GM19023 (cell line): ENCODE results near the gene ACKR1.
A peak's percentile ranks its signal among the peaks of the same experiment; 100 is the strongest.

Experiments
- ATAC-seq: cut with Tn5 transposase; IDR thresholded peaks from one replicate; pipeline ENCODE4 v1.9.1; 2021; ENCODE audit warnings: mild to moderate bottlenecking, moderate library complexity; ENCODE audit not compliant: unreplicated experiment

The ACKR1 gene, protein sequence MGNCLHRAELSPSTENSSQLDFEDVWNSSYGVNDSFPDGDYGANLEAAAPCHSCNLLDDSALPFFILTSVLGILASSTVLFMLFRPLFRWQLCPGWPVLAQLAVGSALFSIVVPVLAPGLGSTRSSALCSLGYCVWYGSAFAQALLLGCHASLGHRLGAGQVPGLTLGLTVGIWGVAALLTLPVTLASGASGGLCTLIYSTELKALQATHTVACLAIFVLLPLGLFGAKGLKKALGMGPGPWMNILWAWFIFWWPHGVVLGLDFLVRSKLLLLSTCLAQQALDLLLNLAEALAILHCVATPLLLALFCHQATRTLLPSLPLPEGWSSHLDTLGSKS

DNA sequence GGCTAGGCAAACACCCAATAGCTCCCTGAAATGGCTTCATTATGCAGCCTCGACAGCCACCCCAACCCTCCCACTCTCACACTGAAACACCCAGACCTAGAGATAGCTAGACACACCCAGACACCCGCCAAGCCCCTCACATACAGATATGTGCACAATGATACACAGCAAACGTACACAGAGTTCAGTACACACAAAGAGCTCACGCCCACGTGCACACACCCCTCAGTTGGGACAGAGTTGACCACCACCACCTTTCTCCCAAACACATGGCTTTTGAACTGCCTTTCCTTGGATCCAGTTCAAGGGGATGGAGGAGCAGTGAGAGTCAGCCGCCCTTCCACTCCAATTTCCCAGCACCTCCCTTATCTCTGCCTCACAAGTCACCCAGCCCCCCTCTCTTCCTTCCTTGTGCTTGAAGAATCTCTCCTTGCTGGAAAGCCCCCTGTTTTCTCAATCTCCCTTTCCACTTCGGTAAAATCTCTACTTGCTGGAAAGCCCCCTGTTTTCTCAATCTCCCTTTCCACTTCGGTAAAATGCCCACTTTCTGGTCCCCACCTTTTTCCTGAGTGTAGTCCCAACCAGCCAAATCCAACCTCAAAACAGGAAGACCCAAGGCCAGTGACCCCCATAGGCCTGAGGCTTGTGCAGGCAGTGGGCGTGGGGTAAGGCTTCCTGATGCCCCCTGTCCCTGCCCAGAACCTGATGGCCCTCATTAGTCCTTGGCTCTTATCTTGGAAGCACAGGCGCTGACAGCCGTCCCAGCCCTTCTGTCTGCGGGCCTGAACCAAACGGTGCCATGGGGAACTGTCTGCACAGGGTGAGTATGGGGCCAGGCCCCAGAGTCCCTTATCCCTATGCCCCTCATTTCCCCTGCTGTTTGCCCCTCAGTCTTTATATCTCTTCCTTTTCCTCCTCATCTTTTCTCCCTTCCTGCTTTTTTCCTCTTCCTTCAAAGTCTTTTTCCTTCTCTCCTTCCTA, at the start of gene ACKR1:
TSS of gene ACKR1 (plus strand) at position 715 of the 981 bp plus-strand sequence. CDS start at position 800, 85 bp downstream.
- ATAC-seq: no peak

DNA sequence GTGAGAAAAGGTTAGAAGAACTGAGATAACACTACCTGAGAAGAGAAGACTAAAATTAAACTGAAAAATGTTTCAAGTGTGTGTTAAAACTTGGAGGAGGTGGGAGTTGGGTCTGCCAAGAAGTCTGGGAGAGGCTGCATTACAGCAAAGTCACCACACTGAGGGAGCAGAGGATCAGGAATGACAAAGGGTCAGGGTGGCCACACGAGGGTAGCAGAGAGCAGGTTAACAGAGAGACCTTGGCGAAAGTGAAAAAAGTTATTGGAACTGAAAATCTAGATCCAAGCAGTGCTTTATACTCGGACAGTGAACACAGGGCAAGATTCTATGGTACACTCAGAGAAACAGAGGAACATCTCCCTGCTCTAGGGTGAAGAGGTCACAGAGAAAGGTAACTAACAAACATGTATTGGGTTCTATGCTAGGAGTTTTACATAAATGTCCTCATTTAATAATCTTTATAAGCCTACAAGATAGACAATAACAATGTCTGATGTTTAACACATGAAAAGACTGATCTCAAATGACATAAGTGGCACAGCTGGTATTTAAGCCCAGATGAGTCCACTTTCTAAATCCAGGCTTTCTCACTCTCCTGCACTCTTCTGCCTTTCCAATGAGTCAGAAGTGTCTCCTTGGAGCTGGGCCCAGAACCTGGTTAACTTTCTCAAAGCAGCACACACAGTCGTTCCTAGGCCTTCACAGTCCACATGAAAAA, 43.5 kb upstream of the ACKR1 start:
- ATAC-seq: peak; percentile 95

DNA sequence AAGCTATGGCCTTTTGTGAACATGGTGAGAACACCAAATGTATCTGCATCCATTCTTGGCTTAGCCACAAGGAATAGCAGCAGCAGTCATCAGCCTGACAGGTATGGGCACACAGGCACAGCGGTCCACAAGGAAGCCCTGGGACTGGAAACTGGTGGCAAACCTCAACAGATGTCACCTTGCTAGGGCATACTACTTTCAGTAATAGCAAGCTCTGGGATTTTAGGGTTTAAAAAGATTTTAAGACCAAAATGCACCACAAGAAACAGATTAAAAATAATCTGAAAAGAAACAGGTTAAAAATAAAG, 43.0 kb upstream of the ACKR1 start:
- no peak for ATAC-seq

- no peak for ATAC-seq
Measured at GRCh38 chr1:159162516-159163265, 42.0 kb upstream of the ACKR1 start.

DNA sequence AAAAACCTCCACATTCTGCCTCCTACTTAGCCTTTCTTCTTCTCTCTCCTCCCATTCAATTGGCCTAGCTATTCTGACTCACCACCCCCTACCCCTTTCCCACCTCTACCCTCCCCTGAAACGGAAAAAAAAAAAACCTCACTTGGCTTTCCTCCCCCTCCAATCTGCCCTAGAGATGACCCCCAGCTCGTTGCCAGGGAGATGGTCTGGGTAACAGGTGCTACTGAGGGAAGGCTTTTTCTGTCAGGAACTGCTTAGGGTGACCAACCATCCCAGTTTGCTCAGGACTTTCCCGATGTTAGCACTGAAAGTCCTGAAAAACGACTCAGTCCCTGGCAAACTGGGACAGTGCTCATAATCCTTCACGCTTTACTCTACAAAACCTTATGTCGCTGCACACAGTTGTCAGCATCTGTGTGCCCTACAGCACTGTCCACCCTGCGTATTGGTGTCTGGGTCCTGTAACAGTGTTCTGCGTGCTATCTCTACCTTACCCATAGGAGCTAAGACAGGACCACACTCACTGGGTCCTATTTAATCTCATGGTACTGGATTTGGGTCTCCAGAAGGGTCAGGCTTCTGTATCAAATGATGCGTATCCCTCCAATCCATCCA, 41.0 kb upstream of the ACKR1 start:
- no peak for ATAC-seq

GRCh38 chr1:159168043-159168442, 36.6 kb upstream of the ACKR1 start:
- ATAC-seq: no peak

DNA sequence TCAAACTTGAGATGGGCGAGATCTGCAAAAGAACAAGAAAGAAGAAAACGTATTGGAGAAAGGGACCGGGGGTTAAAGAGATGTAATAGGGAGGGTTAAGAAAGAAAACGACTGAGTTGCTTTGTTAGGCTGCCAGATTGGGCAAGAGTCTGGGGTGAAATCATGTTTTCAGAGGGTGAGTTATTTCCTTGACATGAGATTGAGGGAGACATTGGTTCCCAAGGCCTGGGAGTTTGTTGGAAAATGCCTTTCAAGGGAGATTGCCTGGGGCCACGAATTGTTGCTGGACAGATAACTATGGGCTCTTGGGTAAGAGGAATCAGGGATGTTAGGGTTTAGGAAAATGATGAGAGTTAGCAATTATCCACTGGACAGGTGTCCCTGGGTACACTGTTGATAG, 34.0 kb upstream of the ACKR1 start:
- ATAC-seq: no peak

- no peak for ATAC-seq
Measured at GRCh38 chr1:159171254-159171687, 33.4 kb upstream of the ACKR1 start, which contains the start of gene CADM3. Gene CADM3, plus strand, starts transcription at chr1:159171615. Its CDS starts 151 bp downstream, at chr1:159171766.

GRCh38 chr1:159171688-159172501, 32.8 kb upstream of the ACKR1 start:
- ATAC-seq: no peak

GRCh38 chr1:159172614-159173291, 31.9 kb upstream of the ACKR1 start:
- no peak for ATAC-seq

- no peak for ATAC-seq
Measured at GRCh38 chr1:159173320-159173719, 31.4 kb upstream of the ACKR1 start.

DNA sequence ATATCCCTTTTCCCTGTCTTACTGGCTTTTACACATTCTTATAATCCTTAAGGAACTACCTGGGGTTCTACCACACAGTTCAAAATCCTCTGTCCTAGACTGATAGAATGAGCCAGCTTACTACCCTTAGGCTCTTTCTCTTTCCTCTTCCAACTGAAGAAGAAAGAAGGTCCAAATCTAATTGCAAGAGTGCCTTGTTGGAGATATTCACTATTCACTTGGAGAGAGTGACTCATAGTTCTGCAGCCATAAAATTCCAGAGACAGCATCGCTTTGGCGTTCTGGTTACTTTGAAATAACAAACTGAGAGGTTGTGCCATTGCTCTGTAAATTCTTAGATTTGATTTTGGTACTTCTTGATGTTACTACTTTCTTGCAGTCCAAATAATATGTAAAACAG, 29.1 kb upstream of the ACKR1 start:
- ATAC-seq: no peak

GRCh38 chr1:159177272-159177907, 27.3 kb upstream of the ACKR1 start:
- ATAC-seq: no peak

GRCh38 chr1:159179906-159180305, 24.8 kb upstream of the ACKR1 start:
- no peak for ATAC-seq

- no peak for ATAC-seq
Measured at GRCh38 chr1:159180516-159180915, 24.2 kb upstream of the ACKR1 start.

DNA sequence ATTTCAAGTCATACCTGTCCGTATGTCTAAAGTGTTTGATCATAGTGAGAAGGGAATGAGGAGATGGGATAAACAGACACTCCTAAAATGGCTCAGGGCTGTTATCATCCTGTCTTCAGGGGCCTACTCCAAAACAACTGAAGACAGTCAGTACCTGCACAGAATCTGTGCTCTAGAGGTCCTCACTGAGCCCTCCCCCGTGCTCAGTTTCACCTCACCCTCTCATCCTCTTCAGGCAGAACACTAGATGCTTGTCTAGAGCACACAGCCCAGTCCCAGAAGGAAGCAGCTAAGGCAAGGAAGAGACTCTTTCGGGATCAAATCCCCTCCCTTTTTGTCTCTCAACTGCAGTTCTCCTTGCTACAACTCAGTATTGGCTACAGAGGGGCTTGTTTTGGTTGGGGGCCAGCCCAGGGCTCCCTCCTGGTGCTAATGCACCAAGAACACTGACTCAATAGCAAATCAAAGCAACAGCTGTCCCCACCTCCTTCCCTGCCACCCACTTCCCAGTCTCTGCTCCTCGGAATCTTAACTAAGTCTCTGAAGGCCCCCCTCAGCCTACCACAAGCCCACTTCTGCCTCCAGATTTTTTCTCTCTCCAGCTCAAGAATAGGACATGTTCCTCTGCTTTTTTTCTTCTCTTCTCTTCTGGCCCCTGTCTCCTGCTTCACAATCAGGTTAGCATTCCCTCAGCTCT, 23.2 kb upstream of the ACKR1 start:
- ATAC-seq: no peak

DNA sequence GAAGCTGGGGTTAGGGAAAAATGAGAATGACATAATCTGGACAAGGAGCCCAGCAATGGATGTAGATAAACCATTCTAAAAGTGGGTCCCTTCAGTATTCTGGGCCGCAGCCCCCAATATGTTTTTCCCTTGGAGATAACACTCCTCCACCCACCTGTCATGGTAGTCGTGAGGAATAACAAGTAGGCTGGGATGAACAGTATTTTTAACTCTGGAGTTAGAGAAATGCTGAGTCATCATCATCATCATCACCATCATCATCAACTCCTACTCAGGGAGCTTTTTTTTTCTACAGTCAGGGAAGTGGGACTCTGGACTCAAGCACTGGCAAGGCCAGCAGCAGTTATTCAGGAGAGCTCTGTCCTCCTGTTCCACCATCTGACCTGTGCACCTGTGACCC, 20.5 kb upstream of the ACKR1 start:
- no peak for ATAC-seq

GRCh38 chr1:159185121-159185520, 19.6 kb upstream of the ACKR1 start:
- ATAC-seq: no peak
